Measurements from ENCODE around the gene HOXB5. TPM values are rescaled to one million over a fixed set of nuclear protein-coding genes. Genes with fewer than 3 reads are reported as not detected.

HOXB5 gene
- total RNA-seq, 1 experiment from 2014 or later: 0.95 TPM

GRCh38 chr17:48623583-48623982, 30.0 kb upstream of the HOXB5 start:
- Histone ChIP-seq H3K27me3 (ENCODE audit: low read length) (peaks cover 48% of the 10 kb centered on the region), H3K4me2 (ENCODE audit: low read length) (no peak overlapping the region), H3K4me3 (ENCODE audit: low read length) (no peak overlapping the region)

GRCh38 chr17:48622857-48623256, 29.3 kb upstream of the HOXB5 start:
- DNase-seq (no peak), ATAC-seq (no peak)
- Histone ChIP-seq H2AFZ (ENCODE audit: low read length) (no peak overlapping the region), H3K9me3 (ENCODE audit: low read length) (no peaks in the 10 kb centered on the region), H3K9ac (ENCODE audit: low read length) (no peak overlapping the region), H3K4me3 (ENCODE audit: low read length) (no peak overlapping the region), H3K4me1 (ENCODE audit: insufficient read depth, low read length) (peaks cover 29% of the 10 kb centered on the region), H3K4me2 (ENCODE audit: low read length) (no peak overlapping the region), H3K9me2 (replicated peaks; ENCODE audit: low read length) (no peaks in the 10 kb centered on the region), H3K27ac (ENCODE audit: low read length) (no peak overlapping the region), H3K79me2 (ENCODE audit: low read length) (no peaks in the 10 kb centered on the region), H3F3A (ENCODE audit: low read length, unreplicated experiment) (no peaks in the 10 kb centered on the region), H3K27me3 (ENCODE audit: low read length) (peaks cover 47% of the 10 kb centered on the region), H3K36me3 (ENCODE audit: low read depth, low read length) (no peaks in the 10 kb centered on the region), H4K20me1 (ENCODE audit: low read length) (no peaks in the 10 kb centered on the region)
- BruUV-seq (replicated peaks): no TSS peak
- intact Hi-C loops (cut with micrococcal nuclease): no loop called here
- no peak for TF ChIP-seq CTCF (conservative IDR thresholded peaks at IDR 0.05; ENCODE audit: low read depth, low read length)
- no peak for TF ChIP-seq EZH2 (IDR thresholded peaks at IDR 0.05; ENCODE audit: low read length, unreplicated experiment)
- TF ChIP-seq EZH2phosphoT487 (IDR thresholded peaks at IDR 0.05; ENCODE audit: borderline replicate concordance, low read length): no peak
- POLR2A ChIA-PET (ENCODE audit: unreplicated experiment): no interaction called here
- CTCF ChIA-PET: no interaction called here

More at GRCh38 chr17:48623583-48623982, 30.0 kb upstream of the HOXB5 start:
- no peaks in the 10 kb centered on the region for H3K9me3 ChIP-seq (ENCODE audit: low read length)
- DNase-seq (no peak), ATAC-seq (no peak)
- no peaks in the 10 kb centered on the region for H3K79me2 ChIP-seq (ENCODE audit: low read length)
- no peaks in the 10 kb centered on the region for H3K9me2 ChIP-seq (replicated peaks; ENCODE audit: low read length)
- no peak overlapping the region for H2AFZ ChIP-seq (ENCODE audit: low read length)
- POLR2A ChIA-PET (ENCODE audit: unreplicated experiment): interaction anchor here (0.6 kb wide), 1 partner anchor 13 kb away, joined by 23 read pairs; no protein-coding TSS in a partner anchor
- no peaks in the 10 kb centered on the region for H3K36me3 ChIP-seq (ENCODE audit: low read depth, low read length)
- no peak overlapping the region for H3K9ac ChIP-seq (ENCODE audit: low read length)
- no peaks in the 10 kb centered on the region for H4K20me1 ChIP-seq (ENCODE audit: low read length)
- BruUV-seq (replicated peaks): no TSS peak
- CTCF ChIA-PET: interaction anchor here (0.6 to 1.0 kb wide), 4 partner anchors 13 to 673 kb away, joined by 3 to 13 read pairs (median 3); no protein-coding TSS in a partner anchor
- no peaks in the 10 kb centered on the region for H3F3A ChIP-seq (ENCODE audit: low read length, unreplicated experiment)
- intact Hi-C loops (cut with micrococcal nuclease): no loop called here
- H3K27ac ChIP-seq (ENCODE audit: low read length): no peak overlapping the region
- TF ChIP-seq EZH2phosphoT487 (IDR thresholded peaks at IDR 0.05; ENCODE audit: borderline replicate concordance, low read length): no peak
- no peak for TF ChIP-seq CTCF (conservative IDR thresholded peaks at IDR 0.05; ENCODE audit: low read depth, low read length)
- TF ChIP-seq EZH2 (IDR thresholded peaks at IDR 0.05; ENCODE audit: low read length, unreplicated experiment): no peak
- H3K4me1 ChIP-seq (ENCODE audit: insufficient read depth, low read length): peaks cover 22% of the 10 kb centered on the region

DNA sequence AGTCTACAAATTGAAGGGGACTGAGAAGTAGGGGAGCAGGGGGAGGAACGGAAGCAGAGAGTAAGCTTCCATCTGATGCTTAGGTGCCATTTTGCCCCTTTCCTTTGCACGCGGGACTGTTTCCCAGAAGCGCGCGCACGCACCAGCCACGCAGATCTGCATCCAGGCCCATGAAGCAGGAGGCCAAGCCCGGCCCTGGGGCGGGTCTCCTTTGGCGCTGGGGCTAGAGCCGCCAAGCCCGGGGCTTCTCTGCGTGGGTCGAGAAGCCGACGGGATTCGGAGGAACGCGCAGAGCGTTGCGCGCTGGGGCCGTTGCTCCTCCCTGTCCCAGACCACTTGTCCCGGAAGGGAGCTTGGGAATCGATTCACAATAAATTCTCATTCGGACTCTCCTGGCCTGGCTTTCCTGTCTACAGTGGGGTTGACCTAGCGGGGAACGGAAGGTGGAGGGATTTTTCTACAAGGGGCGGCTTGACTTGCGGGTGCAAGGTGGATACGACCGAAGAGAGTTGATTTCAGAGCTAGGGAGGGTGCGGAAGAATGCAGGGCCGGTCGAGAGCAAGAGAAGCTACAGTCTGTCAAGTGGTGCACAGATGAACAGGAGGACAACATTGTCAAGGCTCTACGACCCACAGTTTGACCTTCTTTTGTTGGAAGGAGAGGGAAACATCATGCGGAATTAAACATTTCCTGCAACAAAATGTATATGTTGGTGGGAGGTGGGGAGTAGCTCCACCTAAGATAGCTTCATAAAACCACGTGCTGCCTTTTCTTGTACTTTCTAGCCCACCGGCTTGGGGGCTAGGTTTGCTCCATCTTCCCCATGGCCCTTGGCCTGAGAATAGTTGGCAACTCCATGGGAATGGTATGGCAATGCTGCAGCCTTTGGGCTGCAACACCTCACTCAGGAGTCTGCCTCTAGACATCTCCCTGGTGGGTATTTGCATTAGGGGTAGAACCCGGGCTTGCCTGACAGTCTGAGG, 28.1 kb upstream of the HOXB5 start:
- Histone ChIP-seq H3K36me3 (ENCODE audit: low read depth, low read length) (no peaks in the 10 kb centered on the region), H3F3A (ENCODE audit: low read length, unreplicated experiment) (no peaks in the 10 kb centered on the region), H3K9me3 (ENCODE audit: low read length) (no peaks in the 10 kb centered on the region), H4K20me1 (ENCODE audit: low read length) (no peaks in the 10 kb centered on the region), H3K79me2 (ENCODE audit: low read length) (no peaks in the 10 kb centered on the region), H3K9ac (ENCODE audit: low read length) (no peak overlapping the region), H3K4me2 (ENCODE audit: low read length) (no peak overlapping the region), H2AFZ (ENCODE audit: low read length) (no peak overlapping the region), H3K27me3 (ENCODE audit: low read length) (peaks cover 47% of the 10 kb centered on the region), H3K27ac (ENCODE audit: low read length) (no peak overlapping the region), H3K4me1 (ENCODE audit: insufficient read depth, low read length) (peaks cover 30% of the 10 kb centered on the region), H3K9me2 (replicated peaks; ENCODE audit: low read length) (no peaks in the 10 kb centered on the region), H3K4me3 (ENCODE audit: low read length) (no peak overlapping the region)
- no peak for TF ChIP-seq EZH2phosphoT487 (IDR thresholded peaks at IDR 0.05; ENCODE audit: borderline replicate concordance, low read length)
- TF ChIP-seq CTCF (conservative IDR thresholded peaks at IDR 0.05; ENCODE audit: low read depth, low read length): no peak
- no peak for TF ChIP-seq EZH2 (IDR thresholded peaks at IDR 0.05; ENCODE audit: low read length, unreplicated experiment)
- ChIA-PET CTCF (no interaction called here), POLR2A (ENCODE audit: unreplicated experiment) (no interaction called here)
- no TSS peak for BruUV-seq (replicated peaks)
- intact Hi-C loops (cut with micrococcal nuclease): no loop called here
- ATAC-seq (no peak), DNase-seq (no peak)

Data from PC-3 (cell line).